Inflammatory macrophage (primary cell): Measurements from ENCODE around the gene ING1.

Experiments used
- DNase-seq, 2 donors: peaks; one replicate each; pipeline ENCODE4 v3.0.0-alpha.2; 2020 to 2022

ING1 gene

GRCh38 chr13:110772091-110772984, 58.8 kb downstream of the ING1 start:
- no peak for DNase-seq
